RWPE1 (cell line): ENCODE measurements around the gene PLPP1.

ENCODE experiments used
- CTCF ChIA-PET: fragments of 350-600 bp; sonication (Branson Sonifier 250); formaldehyde crosslinking; extraction: SDS; loops from one replicate; lab custom pipeline; 2021; lab: Yijun Ruan, JAX
- POLR2A ChIA-PET: fragments of 400-600 bp; formaldehyde crosslinking; extraction: SDS; loops from one replicate; lab custom pipeline; 2020; ENCODE audit warnings: antibody characterized with exemption; ENCODE audit not compliant: low non-redundant PET; lab: Yijun Ruan, JAX
- DNase-seq: peaks from one replicate; pipeline ENCODE4 v3.0.0; 2012; ENCODE audit warnings: low spot score
- H3K27ac ChIP-seq: fragments of 450-650 bp; 2 replicates; pipeline ENCODE4 v1.5.1; 2017
- TF ChIP-seq, protein P1 (sequence below): fragments of 450-650 bp; conservative IDR thresholded peaks from 2 replicates; pipeline ENCODE4 v1.5.1; 2017; ENCODE audit warnings: low read depth, mild to moderate bottlenecking

PLPP1 gene

GRCh38 chr5:55441954-55442353 lies 92.8 kb downstream of the PLPP1 start:
- ChIA-PET CTCF (no interaction called here), POLR2A (no interaction called here)
- no peak for DNase-seq
- TF ChIP-seq, protein P1, sequence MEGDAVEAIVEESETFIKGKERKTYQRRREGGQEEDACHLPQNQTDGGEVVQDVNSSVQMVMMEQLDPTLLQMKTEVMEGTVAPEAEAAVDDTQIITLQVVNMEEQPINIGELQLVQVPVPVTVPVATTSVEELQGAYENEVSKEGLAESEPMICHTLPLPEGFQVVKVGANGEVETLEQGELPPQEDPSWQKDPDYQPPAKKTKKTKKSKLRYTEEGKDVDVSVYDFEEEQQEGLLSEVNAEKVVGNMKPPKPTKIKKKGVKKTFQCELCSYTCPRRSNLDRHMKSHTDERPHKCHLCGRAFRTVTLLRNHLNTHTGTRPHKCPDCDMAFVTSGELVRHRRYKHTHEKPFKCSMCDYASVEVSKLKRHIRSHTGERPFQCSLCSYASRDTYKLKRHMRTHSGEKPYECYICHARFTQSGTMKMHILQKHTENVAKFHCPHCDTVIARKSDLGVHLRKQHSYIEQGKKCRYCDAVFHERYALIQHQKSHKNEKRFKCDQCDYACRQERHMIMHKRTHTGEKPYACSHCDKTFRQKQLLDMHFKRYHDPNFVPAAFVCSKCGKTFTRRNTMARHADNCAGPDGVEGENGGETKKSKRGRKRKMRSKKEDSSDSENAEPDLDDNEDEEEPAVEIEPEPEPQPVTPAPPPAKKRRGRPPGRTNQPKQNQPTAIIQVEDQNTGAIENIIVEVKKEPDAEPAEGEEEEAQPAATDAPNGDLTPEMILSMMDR = no peak
- no peak overlapping the region for H3K27ac ChIP-seq

DNA sequence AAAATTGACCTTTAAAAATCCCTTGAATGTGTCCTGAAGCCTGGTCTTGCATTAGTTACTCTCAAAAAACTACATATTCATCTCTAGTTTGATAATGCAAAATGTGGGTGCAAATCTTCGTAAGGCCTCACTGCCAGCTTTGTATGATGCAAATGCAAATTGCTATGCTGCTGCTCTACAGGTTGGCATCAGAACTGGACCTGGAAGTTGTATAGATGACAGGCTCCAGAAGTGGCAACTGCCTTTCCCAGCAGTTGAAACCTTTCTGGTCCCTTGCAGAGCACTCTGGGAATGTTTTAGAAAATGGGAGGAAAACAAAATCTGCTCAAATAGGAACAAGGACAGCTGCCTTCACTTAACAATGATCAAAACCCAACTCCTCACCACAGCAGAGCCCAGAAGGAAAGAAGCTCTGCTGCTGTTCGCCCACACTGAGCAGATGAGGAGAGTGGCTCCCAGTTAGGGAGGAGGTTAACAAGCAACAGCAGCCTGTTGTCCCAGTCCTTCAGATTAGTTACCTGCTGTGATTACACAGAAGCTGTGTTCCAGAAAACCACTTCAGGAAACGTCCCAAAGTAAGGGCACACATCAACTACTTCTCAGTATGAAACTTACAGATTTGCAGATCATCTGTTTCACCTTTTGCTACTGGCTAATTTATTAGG lies 93.5 kb downstream of the PLPP1 start:
- ChIA-PET CTCF (interaction anchor here (0.6 to 1.0 kb wide), 2 partner anchors 44 to 119 kb away, joined by 3 to 5 read pairs; no protein-coding TSS in a partner anchor), POLR2A (no interaction called here)
- no peak overlapping the region for H3K27ac ChIP-seq
- TF ChIP-seq, protein P1 = no peak
- DNase-seq = no peak

DNA sequence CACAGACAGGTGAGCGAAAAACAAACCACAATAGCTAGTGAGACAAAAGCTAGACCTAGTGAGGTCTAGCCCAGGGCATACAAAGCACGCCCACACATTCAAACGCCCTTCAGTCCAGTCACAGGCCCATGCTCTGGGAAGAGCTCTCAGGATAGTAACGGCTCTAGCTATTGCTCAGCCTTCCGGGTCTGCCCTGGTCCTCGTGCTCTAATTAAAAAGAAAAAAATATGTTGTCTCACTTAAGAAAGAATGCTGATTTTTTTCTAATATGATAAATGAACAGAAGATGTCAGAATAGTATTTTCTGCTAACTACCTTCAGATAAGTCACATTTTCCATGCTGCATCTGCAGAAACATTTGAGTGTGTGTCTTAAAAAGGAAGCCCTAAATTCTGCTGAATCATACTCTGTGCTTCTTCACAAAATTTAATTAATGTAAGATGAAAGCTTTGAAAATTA lies 94.5 kb downstream of the PLPP1 start:
- no peak overlapping the region for H3K27ac ChIP-seq
- POLR2A ChIA-PET = no interaction called here
- TF ChIP-seq, protein P1 = no peak
- DNase-seq = no peak
- CTCF ChIA-PET = interaction anchor here (0.6 to 1.0 kb wide), 2 partner anchors 45 to 213 kb away, joined by 3 to 4 read pairs; no protein-coding TSS in a partner anchor

- H3K27ac ChIP-seq = peak overlapping the region; percentile 82
- DNase-seq = no peak
- ChIA-PET POLR2A (interaction anchor here (0.6 kb wide), 1 partner anchor 96 kb away, joined by 3 read pairs; the partner anchor contains the start of gene PLPP1), CTCF (interaction anchor here (0.7 kb wide), 1 partner anchor 25 kb away, joined by 5 read pairs; no protein-coding TSS in a partner anchor)
- TF ChIP-seq, protein P1 = no peak
Measured at GRCh38 chr5:55438998-55439397, 95.8 kb downstream of the PLPP1 start.

- ChIA-PET CTCF (interaction anchor here (0.6 kb wide), 1 partner anchor 79 kb away, joined by 3 read pairs; no protein-coding TSS in a partner anchor), POLR2A (no interaction called here)
- H3K27ac ChIP-seq = peak overlapping the region; percentile 82
- TF ChIP-seq, protein P1 = no peak
- DNase-seq = no peak
Measured at GRCh38 chr5:55437859-55438206, 96.9 kb downstream of the PLPP1 start.

GRCh38 chr5:55437452-55437851 lies 97.3 kb downstream of the PLPP1 start:
- no peak for DNase-seq
- H3K27ac ChIP-seq = no peak overlapping the region
- TF ChIP-seq, protein P1 = no peak
- ChIA-PET CTCF (interaction anchor here (0.6 kb wide), 1 partner anchor 78 kb away, joined by 3 read pairs; no protein-coding TSS in a partner anchor), POLR2A (no interaction called here)
